Heart left ventricle (tissue), 13 donors: ENCODE data around the gene TEAD1.

ENCODE experiments used
- CTCF ChIP-seq, 12 donors: fragments of 200-600 bp; sonication (generic) in 4 of 12; IDR thresholded peaks; one replicate each; pipeline versions ENCODE4 v1.5.0 to v1.8.0; 2018 to 2022; ENCODE audit warnings: antibody characterized with exemption in 12 of 12, mild to moderate bottlenecking in 5 of 12
- POLR2A ChIP-seq, 2 donors: fragments of 450-650 bp; IDR thresholded peaks; one replicate each; pipeline ENCODE4 v1.6.1; 2017; ENCODE audit warnings: antibody characterized with exemption in 2 of 2, mild to moderate bottlenecking in 2 of 2, moderate library complexity in 2 of 2
- donor health status: ischemic (EF 13 %, LVEDD 7.1; RV severe dilation, severe dysfunction).
- donor health status: DM: no; HTN: yes; CAD: no.
- donor health status: DM: no; HTN: no; CAD: no.
- donor health status: ischemic (EF 25% LVEDD 6.9; RV normal size, moderate dysfunction).
- donor health status: ischemic (EF 25% LVEDD 5.7; RV mildly dilated, moderate dysfunction).
- donor health status: ischemic (EF 35%, LVEDD 5.7; RV mildly dilated, moderate dysfunction).
- donor health status: nonischemic (EF 11% LVEDD 7.7; RV severe dilation, severe dysfunction).
- donor health status: DM: yes; HTN: yes; CAD: no.
- donor health status: PGD.
- donor health status: ischemic (EF 29% LVEDD 5.4; RV normal size, mild dysfunction).
- donor health status: nonischemic (EF 23%, LVEDD 6.1; RV moderate dilation, normal function).

GRCh38 chr11:12640355-12640754 is 33.9 kb upstream of the TEAD1 start:
- TF ChIP-seq CTCF (IDR thresholded peaks at IDR 0.05) (no peak), POLR2A (IDR thresholded peaks at IDR 0.05) (no peak)
